ENCODE measurements around the gene CADPS. TPM values are rescaled to one million over a fixed set of nuclear protein-coding genes. Genes with fewer than 3 reads are reported as not detected.

CADPS gene
- total and polyA plus RNA-seq, 2 of the 4 experiments (the other 2 are of a cell fraction): not detected

DNA sequence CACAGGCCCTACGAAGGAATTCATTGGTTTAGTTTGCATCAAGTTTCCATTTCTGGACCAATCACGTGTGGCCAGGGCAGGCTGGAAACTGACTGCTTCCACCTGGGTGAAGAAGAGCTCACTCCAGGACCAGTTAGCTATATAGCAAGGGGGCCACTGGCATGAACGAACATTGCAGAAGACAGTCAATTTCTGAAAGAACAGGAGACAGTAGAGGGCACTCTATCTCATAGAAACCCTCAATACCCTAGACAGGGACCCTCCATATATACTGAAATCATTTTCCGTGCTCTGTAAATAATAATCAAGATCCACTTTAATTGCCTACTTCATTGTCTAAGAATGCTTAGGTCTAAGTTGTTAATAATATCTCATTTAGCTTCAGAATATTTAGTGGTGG, 215.6 kb downstream of the CADPS start:
- H2BK15ac ChIP-seq (ENCODE audit: low read depth, low read length): no peak overlapping the region
- H4K5ac ChIP-seq (ENCODE audit: low read depth, low read length): no peak overlapping the region
- H3K9me1 ChIP-seq (ENCODE audit: insufficient read depth, low read length): no peaks in the 10 kb centered on the region
- H3K23ac ChIP-seq (ENCODE audit: low read depth, low read length): no peak overlapping the region
- BruUV-seq (replicated peaks): no TSS peak
- H2BK5ac ChIP-seq (ENCODE audit: low read depth, low read length, poor library complexity, severe bottlenecking): no peak overlapping the region
- H3K4ac ChIP-seq (ENCODE audit: low read depth, low read length): no peak overlapping the region
- no peak overlapping the region for H2AFZ ChIP-seq (replicated peaks; ENCODE audit: low read length, poor library complexity)
- ChIA-PET CTCF (no interaction called here), POLR2A (ENCODE audit: unreplicated experiment) (no interaction called here)
- WGBS, 2 experiments (ENCODE audit: extremely low coverage in 2 of 2, insufficient read length in 1 of 2): no CpG with 5 or more reads among the region's 4 CpGs
- no peak overlapping the region for H3K4me2 ChIP-seq (ENCODE audit: low read depth, low read length)
- H4K91ac ChIP-seq (ENCODE audit: insufficient read depth, low read depth, low read length): no peak overlapping the region
- no peaks in the 10 kb centered on the region for H3K27me3 ChIP-seq (ENCODE audit: control insufficient read depth, insufficient read depth, low read length)
- no peaks in the 10 kb centered on the region for H4K20me1 ChIP-seq (ENCODE audit: insufficient read depth, low read length)
- no peak overlapping the region for H3K14ac ChIP-seq (replicated peaks; ENCODE audit: low read depth, low read length)
- H3K9me3 ChIP-seq (ENCODE audit: control insufficient read depth, insufficient read depth, low read length): no peaks in the 10 kb centered on the region
- no peaks in the 10 kb centered on the region for H3K4me1 ChIP-seq (ENCODE audit: control insufficient read depth, insufficient read depth, low read length)
- H3K27ac ChIP-seq (ENCODE audit: insufficient read depth, low read length): no peak overlapping the region
- in situ Hi-C loops (cut with MboI; ENCODE audit: low sequenced_read_pairs) (no loop called here), intact Hi-C loops (cut with micrococcal nuclease) (no loop called here), dilution Hi-C loops (cut with HindIII; ENCODE audit: low sequenced_read_pairs, unreplicated experiment) (no loop called here)
- TF ChIP-seq, protein P1, sequence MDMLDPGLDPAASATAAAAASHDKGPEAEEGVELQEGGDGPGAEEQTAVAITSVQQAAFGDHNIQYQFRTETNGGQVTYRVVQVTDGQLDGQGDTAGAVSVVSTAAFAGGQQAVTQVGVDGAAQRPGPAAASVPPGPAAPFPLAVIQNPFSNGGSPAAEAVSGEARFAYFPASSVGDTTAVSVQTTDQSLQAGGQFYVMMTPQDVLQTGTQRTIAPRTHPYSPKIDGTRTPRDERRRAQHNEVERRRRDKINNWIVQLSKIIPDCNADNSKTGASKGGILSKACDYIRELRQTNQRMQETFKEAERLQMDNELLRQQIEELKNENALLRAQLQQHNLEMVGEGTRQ (IDR thresholded peaks at IDR 0.05; ENCODE audit: low read depth, low read length): no peak
- TF ChIP-seq POLR2A (IDR thresholded peaks at IDR 0.05; ENCODE audit: low read depth, low read length): no peak
- H2BK120ac ChIP-seq (ENCODE audit: low read depth, low read length): no peak overlapping the region
- DNase-seq: no peak
- no peak overlapping the region for H3K9ac ChIP-seq (ENCODE audit: low read depth, low read length)
- H2AK9ac ChIP-seq (replicated peaks; ENCODE audit: low read depth, low read length, poor library complexity): no peak overlapping the region
- no peaks in the 10 kb centered on the region for H3K79me1 ChIP-seq (ENCODE audit: low read depth in 1 of 2, low read length in 2 of 2)
- H2BK20ac ChIP-seq (ENCODE audit: low read depth, low read length): no peak overlapping the region
- no peak overlapping the region for H3K18ac ChIP-seq (ENCODE audit: low read depth, low read length)
- H3K56ac ChIP-seq (ENCODE audit: extremely low read depth, insufficient read depth, low read length): no peak overlapping the region
- H2AK5ac ChIP-seq (ENCODE audit: low read depth, low read length): no peak overlapping the region
- H4K8ac ChIP-seq (ENCODE audit: low read depth in 2 of 2, low read length in 2 of 2): no peak overlapping the region
- H3K36me3 ChIP-seq (ENCODE audit: control insufficient read depth, insufficient read depth, low read length): no peaks in the 10 kb centered on the region
- no peak for ATAC-seq (ENCODE audit: low read depth)
- no peak overlapping the region for H3K4me3 ChIP-seq (ENCODE audit: insufficient read depth, low read depth, low read length)
